GM21619 (cell line): ENCODE data around the gene ZGPAT.
"Not testable (repeated sequence)": the region's sequence is repeated elsewhere in the genome, so short reads cannot be mapped to it uniquely, and the experiment has no call there.

Experiments
- ATAC-seq: cut with Tn5 transposase; IDR thresholded peaks from one replicate; pipeline ENCODE4 v1.9.1; 2021; ENCODE audit not compliant: unreplicated experiment

The ZGPAT gene

DNA sequence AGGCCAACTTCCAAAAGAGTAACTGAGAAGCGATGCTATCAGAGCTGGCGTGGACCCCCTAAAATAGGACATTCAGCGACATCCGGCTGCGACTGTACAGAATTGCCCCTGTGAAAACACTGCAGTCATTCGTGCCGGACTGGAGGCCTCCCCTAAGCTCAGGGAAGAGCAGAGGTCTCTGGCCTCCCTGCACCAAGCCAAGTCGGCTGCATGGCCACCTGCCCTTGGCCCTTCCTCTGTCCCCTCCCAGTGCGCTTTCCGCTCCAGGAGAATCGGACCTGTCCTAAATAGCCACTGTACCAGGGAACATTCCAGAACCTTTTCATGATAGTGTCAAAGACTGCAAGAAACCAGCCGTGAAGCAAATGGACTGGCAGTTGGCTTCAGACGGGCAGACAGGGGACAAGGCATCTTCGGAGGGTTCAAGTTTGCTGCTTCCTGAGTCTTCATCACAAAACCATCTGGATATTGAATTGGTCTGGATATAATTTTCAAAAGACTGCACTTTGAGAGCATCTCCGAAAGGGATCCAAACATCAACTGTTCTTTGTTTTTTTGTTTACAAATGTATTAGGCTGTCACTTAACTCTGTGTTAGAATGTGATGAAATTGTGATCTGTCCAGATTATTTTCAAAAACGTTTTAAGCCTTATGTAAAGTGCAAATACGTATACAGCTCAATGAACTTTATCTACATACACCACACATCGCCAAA, 48.3 kb downstream of the ZGPAT start:
- ATAC-seq, result no peak

DNA sequence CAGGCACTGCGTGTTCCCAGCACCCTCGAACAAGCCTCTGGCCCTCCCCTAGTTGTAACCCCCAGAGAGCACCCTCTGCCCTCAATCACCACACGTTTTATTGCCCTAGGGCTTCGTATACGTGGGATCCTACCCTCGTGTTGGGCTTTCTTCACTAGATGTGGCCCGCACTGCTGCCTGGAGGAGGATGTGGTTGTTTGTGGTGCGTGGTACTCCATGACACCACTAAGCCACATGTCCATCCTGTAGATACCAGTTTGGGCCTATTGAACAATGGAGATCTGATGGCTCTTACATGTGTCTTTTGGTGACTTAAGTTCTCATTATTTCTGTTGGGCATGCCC, 48.8 kb downstream of the ZGPAT start:
- no peak for ATAC-seq

DNA sequence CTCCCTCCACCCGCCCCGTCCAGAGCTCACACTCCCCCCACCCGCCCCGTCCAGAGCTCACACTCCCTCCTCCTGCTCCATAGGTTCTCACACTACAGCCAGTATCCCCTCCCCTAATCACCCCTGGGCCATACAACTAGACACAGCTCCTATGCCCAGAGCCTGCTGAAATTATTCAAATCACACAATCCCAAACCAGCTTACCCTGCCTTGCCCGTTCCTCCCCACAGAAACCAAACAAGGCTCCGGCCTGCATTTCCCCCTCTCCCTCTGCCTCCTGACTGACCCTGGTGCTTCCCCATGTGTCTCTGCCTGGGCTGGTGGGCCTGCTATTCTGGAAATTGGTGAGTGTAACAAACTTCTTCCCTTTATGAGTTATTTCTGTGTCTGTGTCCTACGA, 50.3 kb downstream of the ZGPAT start:
- ATAC-seq, result no peak

DNA sequence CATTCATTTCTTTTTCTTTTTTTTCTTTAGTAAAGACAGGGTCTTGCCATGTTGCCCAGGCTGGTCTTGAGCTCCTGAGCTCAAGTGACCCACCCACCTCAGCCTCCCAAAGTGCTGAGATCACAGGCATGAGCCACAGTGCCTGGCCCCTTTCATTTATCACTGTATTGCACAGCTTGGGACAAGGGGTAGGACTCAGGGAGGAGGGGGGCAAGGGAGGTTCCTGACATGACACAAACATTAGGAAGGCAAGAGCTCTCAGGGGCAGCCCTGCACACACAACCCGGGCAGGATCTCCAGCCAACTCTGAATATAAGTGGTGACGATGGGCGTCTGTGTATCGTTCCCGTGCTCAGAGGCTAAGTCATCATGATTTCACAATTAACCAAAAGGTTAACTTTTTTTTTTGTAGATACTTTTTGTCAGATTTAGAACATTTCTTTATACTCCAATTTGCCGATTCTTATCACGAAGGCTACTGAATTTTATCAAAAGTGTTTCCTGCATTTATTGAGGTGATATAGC, 51.6 kb downstream of the ZGPAT start:
- ATAC-seq, result no peak

DNA sequence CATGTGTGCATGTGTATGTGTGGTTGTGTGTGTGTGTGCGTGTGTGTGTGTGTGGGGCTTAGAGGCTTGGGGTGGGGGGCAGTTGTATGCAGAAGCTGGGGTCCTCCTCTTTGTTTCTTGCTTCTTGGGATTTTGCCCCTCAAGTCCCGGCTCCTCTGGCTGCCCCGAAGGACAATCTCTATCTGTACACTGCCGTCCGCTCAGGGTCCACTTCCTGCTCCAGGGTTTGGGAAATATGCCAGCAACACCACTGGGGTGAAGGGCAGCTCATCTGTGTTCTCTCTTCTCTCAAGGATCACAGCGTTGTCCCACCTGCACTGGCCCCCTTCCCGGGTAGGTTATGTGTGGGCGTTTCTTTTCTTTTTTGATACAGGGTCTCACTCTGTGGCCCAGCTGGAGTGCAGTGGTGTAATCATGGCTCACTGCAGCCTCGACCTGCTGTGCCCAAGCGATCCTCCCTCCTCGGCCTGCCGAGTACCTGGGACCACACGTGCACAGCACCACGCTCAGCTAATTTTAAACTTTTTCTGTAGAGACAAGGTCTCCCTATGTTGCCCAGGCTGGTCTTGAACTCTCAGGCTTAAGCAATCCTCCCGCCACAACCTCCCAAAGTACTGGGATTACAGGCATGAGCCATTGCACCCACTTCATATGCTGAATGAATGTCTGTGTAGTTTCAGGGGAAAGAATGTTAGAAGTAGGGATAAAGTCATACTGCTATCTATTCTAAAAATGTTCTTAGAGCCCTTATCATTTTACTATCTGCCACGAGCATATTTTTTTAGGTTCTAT, 57.4 kb downstream of the ZGPAT start:
- no peak for ATAC-seq

DNA sequence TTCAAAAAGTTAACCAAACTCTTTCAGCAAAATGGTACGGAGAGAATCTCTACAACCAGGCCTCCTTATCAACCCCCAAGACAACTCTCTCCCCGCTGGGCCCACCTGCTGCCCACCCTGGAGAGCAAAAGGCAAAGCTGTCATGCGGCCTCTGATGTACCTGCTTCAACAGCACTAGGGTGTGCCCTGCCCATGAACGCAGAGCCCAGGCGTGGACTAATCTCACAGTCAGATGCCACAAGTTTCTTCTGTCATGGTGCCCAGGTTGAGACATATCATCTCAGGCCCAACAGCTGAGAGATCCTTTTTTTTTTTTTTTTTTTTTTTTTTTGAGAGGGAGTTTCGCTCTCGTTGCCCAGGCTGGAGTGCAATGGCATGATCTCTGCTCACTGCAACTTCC, 58.1 kb downstream of the ZGPAT start:
- no peak for ATAC-seq

DNA sequence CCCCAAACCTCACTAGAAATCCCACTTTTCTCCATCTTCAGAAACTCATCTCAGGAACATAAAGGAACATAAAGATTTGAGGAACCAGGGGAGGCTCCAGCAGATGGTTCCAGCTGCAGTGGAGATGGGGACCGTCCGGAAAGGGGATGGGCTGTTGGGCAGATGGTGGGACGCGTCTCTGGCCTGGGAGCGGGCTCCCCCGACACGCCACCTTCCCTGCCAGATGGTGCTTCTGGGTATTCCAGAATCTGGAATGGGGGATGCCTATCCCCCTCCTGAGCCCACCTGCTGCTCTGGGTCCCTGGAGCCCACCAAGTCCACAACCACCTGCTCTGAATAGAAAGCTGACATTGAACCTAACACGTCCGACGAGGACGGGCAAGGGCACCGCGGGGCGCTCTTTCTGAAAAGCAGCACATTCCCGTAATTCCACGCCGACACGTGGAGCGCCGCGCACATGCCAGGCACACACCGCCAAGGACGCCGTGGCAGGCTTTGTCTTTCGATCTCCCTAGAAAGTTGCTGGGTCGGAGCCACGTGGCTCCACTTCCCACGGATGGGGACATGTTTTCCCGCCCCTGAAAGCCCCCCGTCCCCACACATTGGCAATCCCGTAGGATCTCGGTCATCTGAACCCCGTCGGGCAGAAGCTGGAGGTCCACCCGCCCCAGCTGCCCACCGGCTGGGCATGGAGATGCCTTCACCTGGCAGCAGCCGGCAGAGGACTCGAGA, 59.0 kb downstream of the ZGPAT start:
- no peak for ATAC-seq

DNA sequence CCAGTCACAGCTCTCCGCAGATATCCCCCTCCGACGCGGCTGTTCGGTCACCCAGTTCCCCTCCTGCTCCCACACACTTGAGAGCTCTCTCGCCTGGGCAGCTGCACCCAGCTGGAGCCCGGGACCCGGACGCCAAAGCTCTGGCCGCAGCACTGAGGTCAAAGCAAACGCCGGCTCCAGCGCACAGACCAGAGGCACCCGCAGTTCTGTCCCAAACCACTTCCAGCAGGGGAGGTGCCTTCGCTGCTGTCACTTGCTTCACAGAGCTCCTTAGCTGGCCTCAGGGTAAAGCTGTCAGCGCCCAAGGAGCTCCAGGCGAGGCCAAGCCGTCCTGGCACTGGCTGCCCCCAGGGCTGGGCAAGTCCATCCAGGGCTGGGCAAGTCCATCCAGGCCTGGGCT, 59.6 kb downstream of the ZGPAT start:
- ATAC-seq, result no peak

DNA sequence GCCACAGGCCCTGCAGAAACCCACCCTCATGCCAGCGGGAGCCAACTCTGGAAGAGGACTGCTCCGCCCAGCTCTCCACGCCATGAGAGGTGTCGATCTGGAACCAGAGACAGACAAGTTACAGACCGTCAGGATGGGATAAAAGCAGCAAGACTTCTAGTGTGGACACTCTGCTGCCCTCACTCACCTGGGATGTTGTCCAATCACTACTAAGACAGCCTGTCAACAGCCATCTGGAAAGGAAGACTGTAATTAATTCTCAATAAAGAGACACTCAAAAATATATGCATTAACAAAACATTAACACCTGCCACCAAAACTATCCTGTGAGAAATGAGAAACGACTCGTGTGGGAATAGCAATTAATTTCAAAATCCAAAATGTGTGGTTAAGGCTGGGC, 60.0 kb downstream of the ZGPAT start:
- ATAC-seq, result no peak

DNA sequence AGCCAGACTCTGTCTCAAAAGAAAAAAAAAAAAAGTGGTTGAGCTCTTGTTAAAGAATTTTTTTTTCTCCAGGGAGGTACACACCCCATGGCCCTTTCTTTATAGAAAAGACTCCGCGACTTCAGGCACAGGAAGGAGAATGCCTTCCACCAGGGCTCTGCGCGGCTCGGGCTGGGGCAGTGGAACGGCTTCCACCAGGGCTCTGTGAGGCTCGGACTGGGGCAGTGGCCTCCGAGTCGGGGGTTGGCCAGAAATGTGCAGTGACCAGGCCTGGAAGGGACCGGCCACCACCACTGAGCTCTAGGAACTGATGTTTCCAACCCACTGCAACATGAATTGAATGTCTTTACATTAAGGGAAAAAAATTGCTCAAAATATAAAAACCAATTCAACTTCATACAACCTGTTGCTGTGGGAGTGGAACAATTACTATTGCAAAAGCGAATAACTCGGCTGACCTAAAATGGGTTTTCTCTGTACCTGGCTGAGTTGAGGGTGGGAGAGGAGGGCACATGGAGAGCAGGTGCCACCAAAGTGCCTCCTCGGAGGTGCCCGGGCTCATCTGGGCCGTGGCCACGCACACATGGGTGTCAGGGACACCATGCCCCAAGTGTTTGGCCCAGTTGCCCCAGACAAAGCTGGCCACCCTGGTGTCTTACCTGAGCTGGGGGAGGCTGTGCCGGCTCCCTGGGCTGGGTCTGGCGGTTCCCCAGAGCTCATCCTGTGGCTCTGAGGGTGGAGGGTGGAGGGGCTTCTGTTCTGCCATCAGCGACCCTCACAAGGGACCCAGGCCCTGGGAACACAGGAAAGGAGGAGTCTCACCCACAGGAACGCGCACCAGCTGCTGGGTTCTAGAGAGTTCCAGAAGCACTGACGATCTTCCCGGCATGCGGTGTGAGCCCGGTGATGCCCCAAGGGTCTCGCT, 61.0 kb downstream of the ZGPAT start:
- ATAC-seq, result no peak

DNA sequence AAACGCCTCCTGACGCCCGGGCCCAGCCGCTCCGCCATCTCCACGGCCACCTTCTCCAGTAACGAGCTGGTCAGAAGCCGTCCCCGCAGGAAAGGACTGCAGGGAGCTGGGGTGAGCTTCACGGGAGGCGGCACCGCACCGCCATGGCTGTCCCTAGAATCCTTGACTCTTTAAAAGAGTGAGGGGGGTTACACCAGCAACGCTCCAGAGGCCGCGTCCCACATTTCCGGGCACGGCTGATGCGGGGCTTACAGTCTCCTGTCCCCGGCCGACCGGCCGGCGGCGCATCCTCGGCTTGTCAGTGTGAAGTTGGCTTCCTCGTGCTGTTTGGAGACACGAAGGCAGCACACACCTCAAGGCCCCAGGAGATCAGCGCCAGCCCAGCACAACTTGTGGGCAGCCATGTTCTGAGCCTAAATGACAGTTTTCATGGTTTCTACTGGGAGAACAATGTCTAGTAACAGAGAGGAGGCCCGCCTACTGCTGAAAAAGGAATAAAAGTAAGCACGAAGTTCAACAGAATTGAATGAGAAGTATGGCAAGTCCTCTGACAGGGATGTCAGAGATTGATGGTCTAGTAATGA, 62.1 kb downstream of the ZGPAT start:
- ATAC-seq, result no peak

DNA sequence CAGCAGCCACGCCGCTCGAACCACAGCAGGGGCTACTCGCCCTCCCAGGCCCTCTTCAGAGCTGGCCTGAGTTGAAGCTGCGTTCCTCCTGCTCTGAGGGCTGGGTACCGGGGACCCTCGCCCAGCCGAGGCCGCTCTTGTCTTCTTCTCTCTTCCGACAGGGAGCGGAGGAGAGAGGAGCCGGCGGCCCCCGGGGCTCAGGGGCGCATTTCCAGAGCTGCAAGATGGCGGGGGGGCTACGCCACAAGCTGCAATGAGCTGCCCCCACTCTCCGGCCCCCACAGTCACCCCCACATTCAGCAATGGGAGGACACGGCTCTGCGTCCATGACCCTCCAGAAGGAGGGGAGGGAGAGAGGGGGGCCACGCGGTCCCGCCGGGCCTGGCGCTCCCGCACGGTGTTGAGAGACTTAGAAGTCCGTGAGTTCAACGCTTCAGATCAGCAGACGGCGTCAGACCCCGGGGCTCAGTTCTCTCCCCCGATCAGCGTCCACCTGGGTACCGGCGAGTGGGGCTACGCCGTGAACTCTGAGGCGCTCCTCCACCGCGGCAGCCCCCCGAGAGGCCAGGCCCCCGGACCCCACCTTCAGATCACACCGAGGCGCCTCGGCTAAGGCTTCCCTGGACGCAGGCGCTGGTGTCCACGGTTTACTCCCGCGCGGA, 63.3 kb downstream of the ZGPAT start:
- no peak for ATAC-seq

DNA sequence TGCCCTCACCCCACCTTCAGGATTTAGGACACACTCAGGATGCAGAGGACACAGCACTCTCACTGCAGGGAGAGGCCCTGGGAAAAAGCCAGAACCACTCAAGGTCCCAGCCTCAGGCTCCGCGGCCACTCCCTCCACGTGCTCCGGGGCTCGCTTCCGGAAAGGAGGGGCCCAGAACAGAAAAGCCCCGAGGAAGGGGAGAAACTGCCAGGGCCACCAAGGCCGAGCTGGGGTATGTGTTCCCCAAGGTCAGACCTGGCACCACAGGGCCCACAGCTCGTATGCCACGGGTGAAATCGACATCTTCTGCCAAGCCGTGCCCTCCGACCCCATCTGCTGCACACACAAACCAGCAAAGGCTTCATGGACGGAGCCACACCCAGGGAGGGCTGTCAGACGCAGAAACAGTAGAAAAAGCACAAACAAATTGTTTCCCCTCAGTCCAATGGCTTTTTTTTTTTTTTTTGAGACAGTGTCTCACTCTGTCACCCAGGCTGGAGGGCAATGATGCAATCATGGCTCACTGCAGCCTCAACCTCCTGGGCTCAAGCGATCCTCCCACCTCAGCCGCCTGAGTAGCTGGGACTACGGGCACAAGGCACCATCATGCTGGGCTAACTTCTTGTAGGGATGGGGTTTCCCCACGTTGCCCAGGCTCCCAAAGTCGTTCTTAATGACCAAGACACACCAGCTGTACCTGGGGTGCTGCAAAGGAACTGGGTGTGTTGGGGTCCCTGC, 65.1 kb downstream of the ZGPAT start:
- no peak for ATAC-seq

DNA sequence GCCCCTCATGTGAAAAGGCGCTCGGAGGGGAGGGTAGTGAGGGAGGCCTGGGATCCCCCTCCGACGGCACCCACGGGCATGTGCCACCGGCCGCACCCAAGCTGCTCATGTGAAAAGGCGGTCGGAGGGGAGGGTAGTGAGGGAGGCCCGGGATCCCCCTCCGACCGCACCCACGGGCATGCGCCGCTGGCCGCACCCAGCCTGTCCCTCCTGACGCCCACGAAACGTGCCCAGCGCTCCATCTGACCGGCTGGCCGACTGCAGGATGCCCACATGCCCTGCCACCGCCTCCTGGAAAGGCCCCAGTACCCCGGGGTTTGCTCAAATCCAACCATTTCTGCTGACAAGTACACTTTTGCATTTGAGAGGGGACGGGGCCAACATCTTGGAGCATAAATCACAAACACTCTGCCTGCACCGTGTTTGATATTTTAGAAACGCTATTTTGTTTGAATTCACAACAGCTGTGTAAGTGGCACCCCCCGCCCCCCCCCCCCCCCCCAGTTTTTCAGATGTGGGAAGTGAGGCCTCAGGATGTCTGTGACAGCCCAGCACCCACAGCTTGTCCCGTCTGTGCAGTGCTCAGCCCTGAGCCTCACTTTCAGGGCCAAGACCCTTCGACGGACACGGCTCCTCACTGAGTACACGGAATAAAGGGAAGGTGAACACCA, 65.9 kb downstream of the ZGPAT start:
- no peak for ATAC-seq

DNA sequence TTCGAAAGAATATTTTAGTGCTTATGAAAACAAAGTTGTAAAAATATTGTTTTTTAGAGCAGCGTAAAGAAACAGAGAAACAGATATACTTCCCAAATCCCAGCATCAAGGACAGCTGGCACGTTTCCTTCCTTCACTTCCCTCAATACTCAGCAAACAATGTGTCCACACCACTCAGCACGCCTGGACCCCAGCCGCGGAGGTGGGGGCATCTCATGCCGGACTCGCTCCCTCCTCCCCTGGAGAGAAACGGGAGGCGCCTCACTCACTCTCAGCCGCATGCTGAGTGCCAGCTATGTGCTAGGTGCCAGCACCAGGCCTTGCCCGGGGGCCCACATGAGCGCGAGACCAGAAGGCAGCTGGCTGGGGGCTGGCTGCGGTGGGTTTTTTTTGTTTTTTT, 66.5 kb downstream of the ZGPAT start:
- ATAC-seq, result no peak

DNA sequence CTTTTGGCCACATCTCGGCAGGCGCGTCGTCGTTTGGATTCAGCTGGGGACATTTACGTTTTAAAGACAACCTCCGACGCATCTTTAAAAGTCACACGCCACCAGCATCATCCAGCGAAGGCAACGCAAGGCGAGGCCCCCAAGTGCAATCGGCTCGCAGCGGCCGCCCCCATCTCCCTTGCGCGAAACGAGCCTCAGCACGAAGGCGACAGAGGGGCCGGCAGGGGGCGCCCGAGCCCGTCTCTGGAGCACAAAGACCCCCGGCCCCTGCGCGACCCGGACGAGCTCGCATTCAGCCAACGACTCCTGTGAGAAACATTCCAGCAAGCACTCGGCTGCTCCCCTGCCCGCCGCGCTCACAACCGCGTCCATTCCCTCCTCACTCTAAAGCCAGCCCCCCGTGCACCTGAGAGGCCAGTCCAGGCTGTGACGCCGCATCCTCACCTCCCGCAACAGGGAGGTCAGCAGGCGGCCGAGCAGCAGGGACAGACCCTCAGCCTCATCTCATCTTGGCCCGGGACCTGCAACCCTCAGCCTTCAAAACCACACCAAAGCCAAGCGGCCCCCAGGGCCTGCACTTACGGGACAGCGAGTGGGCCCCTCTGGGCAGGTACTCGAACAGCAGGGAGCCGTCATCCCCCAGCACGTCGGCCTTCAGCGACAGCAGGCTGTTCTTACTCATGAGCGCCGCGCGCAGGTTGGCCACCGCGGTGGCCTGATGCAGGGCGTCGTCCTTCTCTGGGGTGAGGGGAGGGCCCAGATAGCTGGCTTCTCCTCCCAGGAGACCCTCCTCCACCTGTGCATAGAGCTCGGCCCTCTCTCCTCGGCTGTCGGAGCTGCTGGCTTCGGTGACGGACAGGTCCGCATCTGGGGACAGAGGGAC, 67.5 kb downstream of the ZGPAT start:
- no peak for ATAC-seq

DNA sequence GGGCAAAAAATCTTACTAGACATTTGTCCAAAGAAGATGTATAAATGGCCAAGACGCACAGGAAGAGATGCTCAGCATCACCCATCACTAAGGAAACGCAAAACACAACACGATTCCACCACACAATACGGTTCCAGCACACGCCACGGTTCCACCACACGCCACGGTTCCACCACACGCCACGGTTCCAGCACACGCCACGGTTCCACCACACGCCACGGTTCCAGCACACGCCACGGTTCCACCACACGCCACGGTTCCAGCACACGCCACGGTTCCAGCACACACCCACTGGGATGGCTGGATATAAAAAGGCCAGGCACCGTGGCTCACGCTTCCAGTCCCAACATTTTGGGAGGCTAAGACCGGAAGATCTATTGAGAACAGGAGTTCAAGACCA, 69.0 kb downstream of the ZGPAT start:
- not testable (repeated sequence) for ATAC-seq

DNA sequence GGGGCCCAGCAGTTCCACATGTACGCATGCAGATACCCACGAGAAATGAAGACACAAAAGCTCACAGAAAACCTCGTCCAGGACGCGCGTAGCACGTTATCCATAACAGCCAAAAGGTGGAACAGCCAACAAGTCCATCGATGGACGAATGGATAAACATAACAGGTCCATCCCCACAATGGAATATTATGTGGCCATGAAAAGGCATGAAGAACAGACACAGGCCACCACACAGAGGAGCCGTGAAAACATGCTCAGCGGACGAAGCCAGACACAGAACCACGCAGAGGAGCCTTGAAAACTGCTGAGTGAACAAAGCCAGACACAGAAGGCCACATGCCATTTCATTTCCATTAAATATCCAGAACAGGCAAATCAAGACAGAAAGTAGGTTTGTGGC, 69.8 kb downstream of the ZGPAT start:
- no peak for ATAC-seq
